ENCODE measurements around the gene KDM3B.

Gene KDM3B

DNA sequence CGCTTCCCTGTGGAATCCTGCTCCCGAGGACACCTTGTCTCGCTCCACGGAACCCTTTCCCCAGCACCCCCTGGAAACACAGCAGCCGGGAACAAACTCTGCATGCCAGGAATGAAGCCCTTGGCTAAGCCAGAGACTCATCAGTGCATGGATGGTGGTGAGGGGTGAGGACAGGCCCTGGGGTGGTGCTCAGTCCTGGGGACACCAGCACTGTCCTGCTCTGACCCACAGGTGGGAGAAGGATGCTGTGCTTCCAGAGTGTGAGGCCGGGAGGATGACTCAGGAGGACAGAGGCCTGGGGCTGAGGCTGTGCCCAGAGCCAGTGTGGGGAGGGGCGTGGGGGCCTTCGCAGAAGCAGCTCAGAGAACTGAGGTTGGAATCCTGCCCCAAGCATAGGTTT is 101.6 kb downstream of the KDM3B start:
- no peak for DNase-seq

DNA sequence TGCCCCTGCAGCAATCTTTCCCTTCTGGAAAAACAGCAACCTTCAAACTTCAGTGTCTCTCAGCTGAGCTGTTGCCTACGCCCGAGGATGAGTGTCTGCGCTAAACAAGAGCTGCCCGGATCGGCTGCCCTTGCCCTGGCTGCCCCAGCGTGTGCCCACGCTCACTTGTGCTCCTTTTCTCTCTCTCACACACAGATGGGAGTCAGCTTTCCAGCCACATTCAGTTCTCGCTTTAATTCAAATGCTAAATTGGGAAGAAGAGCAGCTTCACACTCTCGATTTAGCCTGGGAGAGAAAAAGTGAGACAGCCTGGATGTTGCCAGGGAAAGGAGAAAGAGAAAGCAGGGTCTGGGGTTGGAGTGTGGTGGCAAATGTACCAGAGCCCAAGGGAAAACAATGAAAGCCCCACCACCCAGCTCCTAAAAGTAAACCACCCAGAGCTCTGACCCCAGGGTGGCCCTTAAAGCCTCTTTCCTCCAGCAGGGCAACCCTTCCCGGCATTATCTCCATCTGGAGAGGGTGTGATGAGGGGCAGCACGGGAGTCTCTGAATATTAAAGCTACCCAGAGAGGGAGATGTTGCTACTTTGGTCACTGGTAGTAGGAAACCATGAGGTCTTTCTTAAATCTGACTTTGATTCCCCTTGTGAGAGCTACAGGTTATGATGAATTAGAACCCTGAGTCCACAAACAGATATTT is 102.9 kb downstream of the KDM3B start:
- no peak for DNase-seq

DNA sequence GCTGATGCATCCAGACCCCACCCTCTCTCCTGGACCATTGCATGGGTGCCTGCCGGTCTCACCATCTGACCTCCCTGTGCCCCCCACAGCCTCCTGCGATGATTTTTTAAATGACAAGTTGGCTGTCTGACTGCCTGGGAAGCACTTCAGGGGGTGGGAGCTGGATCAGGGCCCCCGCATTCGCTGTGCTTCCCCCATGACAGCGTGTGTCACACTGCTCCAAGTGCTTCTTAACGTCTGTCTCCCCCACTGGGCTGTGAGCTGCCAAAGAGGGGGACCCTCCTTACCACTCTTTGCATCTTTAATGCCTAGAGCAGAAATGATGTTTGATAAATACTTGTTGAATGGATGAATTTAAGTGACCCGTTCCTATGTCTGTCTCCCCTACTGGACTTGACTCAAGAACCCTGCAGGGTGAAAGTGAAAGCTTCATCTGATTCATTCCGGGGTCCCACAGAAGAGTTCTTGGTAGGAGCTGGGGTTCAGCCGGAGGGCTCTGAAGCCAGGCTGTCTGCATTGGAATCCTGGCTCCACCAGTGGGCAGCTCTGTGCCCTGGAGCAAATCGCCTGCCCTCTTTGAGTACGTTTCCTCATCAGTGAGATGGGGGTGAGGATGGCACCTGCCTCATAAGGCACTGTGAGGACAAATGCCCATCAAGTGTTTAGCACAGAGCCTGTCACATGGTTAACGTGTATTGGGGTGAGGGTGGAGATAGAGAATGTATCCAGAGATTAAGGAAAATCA is 105.2 kb downstream of the KDM3B start:
- DNase-seq, result no peak

DNA sequence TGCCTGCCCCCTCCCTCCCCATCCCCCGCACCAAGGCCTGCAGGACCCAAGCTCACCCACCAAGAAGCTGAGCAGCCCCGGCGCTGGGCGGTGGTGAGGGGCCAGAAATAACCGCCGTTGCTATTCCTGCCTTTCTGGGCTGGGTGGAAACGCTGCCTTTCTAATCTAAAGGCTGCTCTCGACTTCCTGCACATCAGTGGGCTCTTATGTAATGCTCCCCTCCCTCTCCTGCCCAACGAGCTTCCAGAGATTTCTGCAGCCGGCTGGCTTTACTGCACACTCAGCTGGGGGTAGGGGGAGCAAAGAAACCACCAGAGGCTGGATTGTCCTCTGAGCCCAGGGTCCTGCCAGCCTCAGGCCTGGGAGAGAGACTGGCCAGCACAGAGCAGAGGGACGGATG is 105.9 kb downstream of the KDM3B start:
- peak; percentile 34 for DNase-seq

DNA sequence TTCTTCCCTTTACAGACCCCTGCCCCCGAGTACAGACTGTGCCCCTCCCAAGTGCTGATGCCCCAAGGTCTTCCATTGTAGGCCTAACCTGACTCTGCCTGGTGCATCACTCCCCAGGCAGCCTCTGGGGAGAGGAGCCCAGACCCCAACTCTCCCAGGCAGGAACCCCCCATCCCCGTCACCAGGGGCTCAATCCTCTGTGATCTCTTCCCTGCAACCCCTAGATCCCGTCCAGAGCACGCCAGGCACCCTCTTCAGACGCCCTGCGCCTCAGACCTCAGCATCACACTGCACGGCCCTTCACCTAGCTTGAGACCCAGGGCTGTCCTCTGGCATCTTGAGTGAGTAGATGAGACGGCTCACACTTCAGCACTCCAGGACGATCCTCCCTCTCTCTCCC is 106.4 kb downstream of the KDM3B start:
- DNase-seq, result no peak

DNA sequence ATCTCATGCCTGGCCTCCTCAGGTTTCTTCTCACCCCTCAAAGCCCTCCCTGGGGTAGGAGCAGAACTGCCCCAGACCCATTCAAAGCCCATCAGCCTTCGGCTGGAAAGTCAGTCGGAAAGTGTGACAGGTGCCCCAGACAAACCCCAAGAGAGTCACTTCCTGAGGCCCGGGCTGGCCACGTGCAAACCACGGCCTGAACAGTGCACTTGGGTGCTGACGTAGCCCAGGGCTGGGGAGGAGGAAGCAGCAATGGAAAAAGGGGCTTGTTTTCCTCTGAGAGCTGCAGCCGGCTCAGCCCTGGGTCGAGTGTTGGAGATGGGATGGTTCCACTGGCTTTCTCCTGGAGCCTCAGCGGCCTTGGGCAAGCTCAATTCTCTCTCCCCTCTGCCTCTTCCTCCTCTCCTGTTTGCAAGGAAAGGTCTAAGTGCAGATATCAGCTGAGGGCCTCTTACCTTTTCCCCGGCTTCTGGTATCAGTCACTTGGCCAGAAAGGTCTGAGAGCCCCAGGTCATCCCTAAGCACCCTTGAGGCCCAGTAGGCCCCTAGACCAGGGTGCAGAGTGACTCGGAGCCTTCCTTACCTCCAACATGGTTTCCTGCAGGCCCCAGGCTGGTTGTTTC is 106.9 kb downstream of the KDM3B start:
- no peak for DNase-seq

DNA sequence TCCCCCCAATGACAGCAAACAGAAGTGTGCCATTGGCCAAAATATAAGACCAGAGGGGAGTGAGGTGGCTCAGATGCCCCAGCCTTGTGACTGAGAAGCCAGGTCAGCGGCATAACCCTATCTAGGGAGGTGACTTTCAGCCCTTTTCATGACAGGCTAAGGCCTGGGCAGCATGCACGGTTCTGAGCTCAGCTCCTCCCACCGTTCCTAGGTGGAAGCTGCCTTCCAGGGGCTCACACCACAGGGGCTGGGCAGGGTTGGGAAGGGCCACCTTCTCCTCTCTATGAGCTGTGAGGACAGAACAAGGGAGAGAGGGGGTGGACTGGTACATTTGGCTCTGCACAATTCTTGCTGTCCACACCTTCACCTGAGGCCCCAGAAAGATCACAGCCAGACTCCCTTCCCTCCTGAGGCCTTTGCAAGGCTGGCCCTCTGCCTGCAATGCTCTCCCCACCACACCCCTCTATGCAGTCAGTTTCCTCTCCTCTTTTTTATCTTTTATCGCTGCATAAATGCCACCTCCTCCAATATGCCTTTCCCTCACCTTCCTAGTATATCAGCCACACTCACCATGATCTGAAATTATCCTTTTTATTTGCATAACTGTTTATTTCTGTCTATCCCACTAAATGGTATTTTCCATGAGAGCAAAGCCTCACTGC is 107.7 kb downstream of the KDM3B start:
- DNase-seq, result no peak

DNA sequence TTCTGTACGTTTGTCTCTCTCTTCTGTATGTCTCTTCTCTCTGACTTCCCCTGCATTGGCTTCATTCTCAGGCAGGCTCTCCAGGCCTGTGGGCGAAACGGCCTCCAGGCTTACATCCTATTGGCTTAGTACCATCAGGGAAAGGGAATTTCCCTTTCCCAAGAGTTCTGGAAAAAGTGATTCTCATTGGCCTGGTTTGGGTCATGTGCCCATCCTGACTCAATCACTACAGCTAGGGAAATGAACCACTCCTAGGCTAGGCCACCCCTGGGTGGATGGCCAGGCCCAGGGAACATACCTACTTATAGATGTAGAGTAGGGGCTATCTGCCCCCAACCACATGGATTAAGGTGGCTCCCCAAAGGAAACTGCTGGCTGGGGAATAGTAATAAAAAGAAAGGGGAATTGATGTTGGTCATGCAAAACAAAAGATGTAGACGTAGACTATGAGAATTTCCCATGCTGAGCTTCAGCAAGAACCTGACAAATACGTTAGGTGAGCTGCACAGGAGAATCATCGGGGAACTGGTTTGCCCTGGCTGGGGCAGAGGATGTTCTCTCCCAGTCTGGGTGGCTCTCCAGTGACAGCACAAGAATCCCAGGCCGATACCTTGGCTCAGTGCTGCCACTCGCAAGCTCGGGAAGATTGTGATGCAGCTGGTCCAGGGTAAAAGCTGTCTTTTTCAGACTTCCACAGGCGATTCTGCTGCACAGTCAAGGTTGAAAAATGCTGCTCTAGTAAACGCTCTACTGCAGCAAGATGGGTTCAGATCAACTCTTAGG is 109.0 kb downstream of the KDM3B start:
- DNase-seq, result no peak

DNA sequence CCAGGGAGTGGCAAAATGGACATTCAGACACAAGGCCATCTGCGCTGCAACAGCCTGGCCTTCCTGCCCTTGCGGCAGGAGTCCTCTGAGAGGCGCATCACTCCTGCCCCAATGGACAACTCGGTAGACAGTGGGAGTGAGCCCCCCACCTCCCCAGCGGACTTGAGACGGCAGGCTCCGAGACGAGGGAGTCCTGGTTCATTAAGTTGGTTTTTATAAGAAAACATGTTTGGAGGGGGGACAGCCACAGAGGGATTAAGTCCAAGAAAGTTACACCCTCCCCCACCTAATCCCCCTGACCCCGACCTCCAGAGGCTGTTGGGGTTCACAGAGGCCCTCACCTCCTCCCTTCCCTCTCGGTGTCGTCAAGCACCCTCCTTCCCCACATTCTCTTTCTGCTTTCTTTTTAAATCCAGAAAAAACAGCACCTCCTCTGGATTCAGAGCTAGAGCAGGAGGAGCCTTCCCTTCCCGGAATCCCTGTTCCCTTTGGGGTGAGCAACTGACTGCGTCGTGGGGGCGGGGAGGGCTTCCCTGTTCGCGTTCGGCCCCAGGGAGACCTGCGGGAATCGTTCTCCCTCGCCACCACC is 111.0 kb downstream of the KDM3B start:
- no peak for DNase-seq

DNA sequence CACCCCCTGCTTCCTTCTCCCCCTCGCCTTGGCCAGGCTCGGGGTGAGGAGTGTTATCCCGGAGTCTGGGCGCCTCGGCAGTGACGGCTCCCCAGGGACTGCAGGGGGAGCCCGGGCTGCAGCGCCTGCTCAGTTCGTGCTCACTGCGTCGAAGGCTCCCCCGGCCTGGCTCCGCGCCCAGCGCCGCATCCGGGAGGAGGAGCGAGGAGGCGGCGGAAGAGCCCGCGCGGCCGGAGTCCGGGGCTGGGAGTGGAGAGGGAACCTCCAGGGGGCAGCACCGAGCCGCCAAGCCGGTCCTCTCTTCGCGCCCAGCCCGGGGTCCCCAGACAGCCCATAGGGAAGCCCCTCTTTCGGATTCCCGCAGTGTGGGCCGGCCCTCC is 111.5 kb downstream of the KDM3B start:
- peak; percentile 98 for DNase-seq

DNA sequence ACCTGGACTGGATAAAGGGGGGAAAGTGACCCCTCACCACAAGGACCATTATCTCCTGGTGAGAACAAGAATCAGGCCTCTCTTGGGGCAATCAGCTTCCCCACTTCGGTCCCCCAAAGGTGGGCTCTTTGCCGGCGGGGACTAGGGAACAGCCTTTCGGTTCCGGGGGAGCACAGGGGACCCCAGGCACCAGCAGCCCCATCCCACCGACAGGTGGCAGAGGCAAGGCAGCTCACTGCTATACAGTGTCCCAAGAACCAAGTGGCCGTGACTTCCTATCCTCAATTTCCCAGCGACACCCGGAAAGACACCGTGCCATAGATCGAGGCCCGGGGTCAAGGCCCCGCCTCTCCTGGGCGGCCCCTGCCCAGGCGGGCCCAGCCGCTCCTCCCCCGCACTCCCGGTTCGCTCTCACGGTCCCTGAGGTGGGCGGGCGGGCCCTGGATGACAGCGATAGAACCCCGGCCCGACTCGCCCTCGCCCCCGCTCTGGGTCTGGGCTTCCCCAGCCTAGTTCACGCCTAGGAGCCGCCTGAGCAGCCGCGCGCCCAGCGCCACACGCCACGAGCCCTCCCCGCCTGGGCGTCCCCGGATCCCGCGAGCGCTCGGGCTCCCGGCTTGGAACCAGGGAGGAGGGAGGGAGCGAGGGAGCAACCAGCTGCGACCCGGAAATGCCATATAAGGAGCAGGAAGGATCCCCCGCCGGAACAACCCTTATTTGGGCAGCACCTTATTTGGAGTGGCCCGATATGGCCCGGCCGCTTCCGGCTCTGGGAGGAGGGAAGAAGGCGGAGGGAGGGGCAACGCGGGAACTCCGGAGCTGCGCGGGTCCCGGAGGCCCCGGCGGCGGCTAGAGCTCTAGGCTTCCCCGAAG is 112.1 kb downstream of the KDM3B start:
- peak; percentile 100 for DNase-seq

DNA sequence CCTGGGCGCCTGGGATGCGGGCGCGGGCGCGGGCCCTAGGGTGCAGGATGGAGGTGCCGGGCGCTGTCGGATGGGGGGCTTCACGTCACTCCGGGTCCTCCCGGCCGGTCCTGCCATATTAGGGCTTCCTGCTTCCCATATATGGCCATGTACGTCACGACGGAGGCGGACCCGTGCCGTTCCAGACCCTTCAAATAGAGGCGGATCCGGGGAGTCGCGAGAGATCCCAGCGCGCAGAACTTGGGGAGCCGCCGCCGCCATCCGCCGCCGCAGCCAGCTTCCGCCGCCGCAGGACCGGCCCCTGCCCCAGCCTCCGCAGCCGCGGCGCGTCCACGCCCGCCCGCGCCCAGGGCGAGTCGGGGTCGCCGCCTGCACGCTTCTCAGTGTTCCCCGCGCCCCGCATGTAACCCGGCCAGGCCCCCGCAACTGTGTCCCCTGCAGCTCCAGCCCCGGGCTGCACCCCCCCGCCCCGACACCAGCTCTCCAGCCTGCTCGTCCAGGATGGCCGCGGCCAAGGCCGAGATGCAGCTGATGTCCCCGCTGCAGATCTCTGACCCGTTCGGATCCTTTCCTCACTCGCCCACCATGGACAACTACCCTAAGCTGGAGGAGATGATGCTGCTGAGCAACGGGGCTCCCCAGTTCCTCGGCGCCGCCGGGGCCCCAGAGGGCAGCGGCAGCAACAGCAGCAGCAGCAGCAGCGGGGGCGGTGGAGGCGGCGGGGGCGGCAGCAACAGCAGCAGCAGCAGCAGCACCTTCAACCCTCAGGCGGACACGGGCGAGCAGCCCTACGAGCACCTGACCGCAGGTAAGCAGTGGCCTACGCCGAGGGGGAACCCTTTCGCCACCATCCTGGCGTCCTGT is 113.0 kb downstream of the KDM3B start, which contains the start of gene EGR1:
TSS of gene EGR1 (plus strand) at position 219 of the 864 bp plus-strand sequence. CDS start at position 502, 283 bp downstream.
- DNase-seq, result peak; percentile 98

DNA sequence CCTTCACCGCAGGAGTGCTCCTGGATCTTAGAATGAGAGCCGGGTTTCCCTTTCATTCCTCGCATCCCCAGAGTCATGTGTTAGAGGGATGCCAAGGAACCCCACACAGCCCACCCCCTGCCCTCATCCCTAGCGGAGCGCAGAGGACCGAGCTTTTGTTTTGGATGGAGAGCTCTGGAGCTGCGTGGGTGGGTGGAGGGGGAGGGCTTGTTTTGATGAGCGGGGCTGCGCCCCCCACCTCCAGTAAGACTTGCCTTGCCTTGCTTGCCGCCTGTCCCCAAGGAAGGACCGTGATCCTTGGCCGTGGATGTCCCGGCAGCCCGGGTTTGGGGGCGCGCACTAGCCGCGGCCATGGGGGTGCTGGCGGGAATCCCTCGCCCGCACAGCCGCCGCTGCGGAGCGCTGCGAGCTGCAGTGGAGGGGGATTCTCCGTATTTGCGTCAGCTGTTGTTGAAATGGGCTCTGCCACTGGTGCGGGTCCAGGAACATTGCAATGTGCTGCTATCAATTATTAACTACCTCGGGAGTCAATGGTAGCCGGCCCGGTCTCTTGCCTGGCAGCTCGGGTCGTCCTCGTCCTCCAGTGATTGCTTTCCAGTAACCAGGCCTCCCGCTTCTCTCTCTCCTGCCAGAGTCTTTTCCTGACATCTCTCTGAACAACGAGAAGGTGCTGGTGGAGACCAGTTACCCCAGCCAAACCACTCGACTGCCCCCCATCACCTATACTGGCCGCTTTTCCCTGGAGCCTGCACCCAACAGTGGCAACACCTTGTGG is 113.8 kb downstream of the KDM3B start:
- peak; percentile 71 for DNase-seq

DNA sequence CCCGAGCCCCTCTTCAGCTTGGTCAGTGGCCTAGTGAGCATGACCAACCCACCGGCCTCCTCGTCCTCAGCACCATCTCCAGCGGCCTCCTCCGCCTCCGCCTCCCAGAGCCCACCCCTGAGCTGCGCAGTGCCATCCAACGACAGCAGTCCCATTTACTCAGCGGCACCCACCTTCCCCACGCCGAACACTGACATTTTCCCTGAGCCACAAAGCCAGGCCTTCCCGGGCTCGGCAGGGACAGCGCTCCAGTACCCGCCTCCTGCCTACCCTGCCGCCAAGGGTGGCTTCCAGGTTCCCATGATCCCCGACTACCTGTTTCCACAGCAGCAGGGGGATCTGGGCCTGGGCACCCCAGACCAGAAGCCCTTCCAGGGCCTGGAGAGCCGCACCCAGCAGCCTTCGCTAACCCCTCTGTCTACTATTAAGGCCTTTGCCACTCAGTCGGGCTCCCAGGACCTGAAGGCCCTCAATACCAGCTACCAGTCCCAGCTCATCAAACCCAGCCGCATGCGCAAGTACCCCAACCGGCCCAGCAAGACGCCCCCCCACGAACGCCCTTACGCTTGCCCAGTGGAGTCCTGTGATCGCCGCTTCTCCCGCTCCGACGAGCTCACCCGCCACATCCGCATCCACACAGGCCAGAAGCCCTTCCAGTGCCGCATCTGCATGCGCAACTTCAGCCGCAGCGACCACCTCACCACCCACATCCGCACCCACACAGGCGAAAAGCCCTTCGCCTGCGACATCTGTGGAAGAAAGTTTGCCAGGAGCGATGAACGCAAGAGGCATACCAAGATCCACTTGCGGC is 114.6 kb downstream of the KDM3B start:
- DNase-seq, result peak; percentile 41

DNA sequence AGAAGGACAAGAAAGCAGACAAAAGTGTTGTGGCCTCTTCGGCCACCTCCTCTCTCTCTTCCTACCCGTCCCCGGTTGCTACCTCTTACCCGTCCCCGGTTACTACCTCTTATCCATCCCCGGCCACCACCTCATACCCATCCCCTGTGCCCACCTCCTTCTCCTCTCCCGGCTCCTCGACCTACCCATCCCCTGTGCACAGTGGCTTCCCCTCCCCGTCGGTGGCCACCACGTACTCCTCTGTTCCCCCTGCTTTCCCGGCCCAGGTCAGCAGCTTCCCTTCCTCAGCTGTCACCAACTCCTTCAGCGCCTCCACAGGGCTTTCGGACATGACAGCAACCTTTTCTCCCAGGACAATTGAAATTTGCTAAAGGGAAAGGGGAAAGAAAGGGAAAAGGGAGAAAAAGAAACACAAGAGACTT is 115.2 kb downstream of the KDM3B start:
- DNase-seq, result no peak

DNA sequence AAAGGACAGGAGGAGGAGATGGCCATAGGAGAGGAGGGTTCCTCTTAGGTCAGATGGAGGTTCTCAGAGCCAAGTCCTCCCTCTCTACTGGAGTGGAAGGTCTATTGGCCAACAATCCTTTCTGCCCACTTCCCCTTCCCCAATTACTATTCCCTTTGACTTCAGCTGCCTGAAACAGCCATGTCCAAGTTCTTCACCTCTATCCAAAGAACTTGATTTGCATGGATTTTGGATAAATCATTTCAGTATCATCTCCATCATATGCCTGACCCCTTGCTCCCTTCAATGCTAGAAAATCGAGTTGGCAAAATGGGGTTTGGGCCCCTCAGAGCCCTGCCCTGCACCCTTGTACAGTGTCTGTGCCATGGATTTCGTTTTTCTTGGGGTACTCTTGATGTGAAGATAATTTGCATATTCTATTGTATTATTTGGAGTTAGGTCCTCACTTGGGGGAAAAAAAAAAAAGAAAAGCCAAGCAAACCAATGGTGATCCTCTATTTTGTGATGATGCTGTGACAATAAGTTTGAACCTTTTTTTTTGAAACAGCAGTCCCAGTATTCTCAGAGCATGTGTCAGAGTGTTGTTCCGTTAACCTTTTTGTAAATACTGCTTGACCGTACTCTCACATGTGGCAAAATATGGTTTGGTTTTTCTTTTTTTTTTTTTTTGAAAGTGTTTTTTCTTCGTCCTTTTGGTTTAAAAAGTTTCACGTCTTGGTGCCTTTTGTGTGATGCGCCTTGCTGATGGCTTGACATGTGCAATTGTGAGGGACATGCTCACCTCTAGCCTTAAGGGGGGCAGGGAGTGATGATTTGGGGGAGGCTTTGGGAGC is 115.9 kb downstream of the KDM3B start:
- DNase-seq, result peak; percentile 49

DNA sequence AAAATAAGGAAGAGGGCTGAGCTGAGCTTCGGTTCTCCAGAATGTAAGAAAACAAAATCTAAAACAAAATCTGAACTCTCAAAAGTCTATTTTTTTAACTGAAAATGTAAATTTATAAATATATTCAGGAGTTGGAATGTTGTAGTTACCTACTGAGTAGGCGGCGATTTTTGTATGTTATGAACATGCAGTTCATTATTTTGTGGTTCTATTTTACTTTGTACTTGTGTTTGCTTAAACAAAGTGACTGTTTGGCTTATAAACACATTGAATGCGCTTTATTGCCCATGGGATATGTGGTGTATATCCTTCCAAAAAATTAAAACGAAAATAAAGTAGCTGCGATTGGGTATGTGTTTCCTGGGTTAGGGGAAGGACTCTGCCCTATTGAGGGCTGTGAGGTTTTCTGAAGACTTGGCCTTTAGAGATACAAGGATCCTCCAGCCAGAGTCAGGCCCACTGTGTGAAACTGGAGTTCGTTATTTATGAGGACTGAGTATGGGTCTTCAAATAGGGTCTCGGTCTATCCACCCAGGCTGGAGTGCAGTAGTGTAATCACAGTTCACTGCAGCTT is 116.6 kb downstream of the KDM3B start:
- peak; percentile 46 for DNase-seq

All from eye (tissue), 1 donor.